Central memory CD8-positive, alpha-beta T cell (primary cell): ENCODE measurements around the gene PRG3.
"Not testable (repeated sequence)": the region's sequence is repeated elsewhere in the genome, so short reads cannot be mapped to it uniquely, and the experiment has no call there.

Experiments
- ATAC-seq: fragments of 150-1000 bp; cut with Tn5 transposase; replicated peaks from 2 replicates; pipeline ENCODE4 v1.10.0; 2022; ENCODE audit warnings: mild to moderate bottlenecking, moderate FRiP score, moderate number of reproducible peaks; ENCODE audit not compliant: poor library complexity, severe bottlenecking; ENCODE audit errors: extremely low read depth
- DNase-seq, 2 donors: peaks; one replicate each; pipeline ENCODE4 v3.0.0; 2021; ENCODE audit warnings: low spot score in 2 of 2
- H3K27ac Mint-ChIP-seq: one replicate; pipeline ENCODE4 v1.8.0; 2022; ENCODE audit warnings: low read depth, mild to moderate bottlenecking, moderate library complexity, mixed read lengths
- H3K27me3 Mint-ChIP-seq: one replicate; pipeline ENCODE4 v1.8.0; 2022; ENCODE audit warnings: mixed read lengths
- H3K36me3 Mint-ChIP-seq: one replicate; pipeline ENCODE4 v1.8.0; 2022; ENCODE audit warnings: mild to moderate bottlenecking, moderate library complexity, mixed read lengths; ENCODE audit not compliant: insufficient read depth
- H3K4me1 Mint-ChIP-seq: one replicate; pipeline ENCODE4 v1.8.0; 2022; ENCODE audit warnings: mixed read lengths
- H3K4me3 Mint-ChIP-seq: one replicate; pipeline ENCODE4 v1.8.0; 2022; ENCODE audit warnings: mild to moderate bottlenecking, moderate library complexity, mixed read lengths
- H3K9me3 Mint-ChIP-seq: one replicate; pipeline ENCODE4 v1.8.0; 2022; ENCODE audit warnings: mixed read lengths

The PRG3 gene

DNA sequence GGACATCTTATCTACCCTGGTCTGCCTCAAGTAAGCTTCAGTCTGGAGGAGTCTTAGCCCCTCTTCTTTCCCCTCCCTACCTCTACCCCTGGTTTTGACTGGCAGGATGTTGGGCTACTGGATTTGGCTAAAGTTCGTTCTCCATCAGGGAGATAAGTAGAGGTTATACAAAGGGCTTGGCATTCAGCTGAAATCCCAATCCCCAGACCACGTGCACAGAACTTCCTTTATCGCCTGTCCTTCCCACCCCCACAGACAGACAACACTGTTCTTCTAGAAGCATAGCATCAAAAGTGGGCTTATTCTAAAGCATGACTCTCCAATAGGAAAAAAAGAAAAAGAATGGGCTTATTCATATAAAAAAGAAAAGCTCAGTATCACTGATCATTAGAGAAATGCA, 7.8 kb downstream of the PRG3 start:
- Mint-ChIP-seq H3K36me3 (peaks cover 3% of the 10 kb centered on the region), H3K27ac (no peak overlapping the region), H3K4me1 (no peaks in the 10 kb centered on the region), H3K27me3 (peaks cover 11% of the 10 kb centered on the region), H3K9me3 (no peaks in the 10 kb centered on the region), H3K4me3 (no peak overlapping the region)
- DNase-seq (no peak), ATAC-seq (no peak)

- ATAC-seq = no peak
- Mint-ChIP-seq H3K9me3 (no peaks in the 10 kb centered on the region), H3K36me3 (peaks cover 2% of the 10 kb centered on the region), H3K27me3 (peaks cover 6% of the 10 kb centered on the region), H3K27ac (no peak overlapping the region), H3K4me3 (no peak overlapping the region), H3K4me1 (no peaks in the 10 kb centered on the region)
- DNase-seq = no peak
Observed at GRCh38 chr11:57370941-57371340, 10.0 kb downstream of the PRG3 start.

- Mint-ChIP-seq H3K9me3 (no peaks in the 10 kb centered on the region), H3K27me3 (peaks cover 11% of the 10 kb centered on the region), H3K27ac (no peak overlapping the region), H3K36me3 (peaks cover 2% of the 10 kb centered on the region), H3K4me1 (no peaks in the 10 kb centered on the region), H3K4me3 (no peak overlapping the region)
- DNase-seq (no peak), ATAC-seq (no peak)
Observed at GRCh38 chr11:57370251-57370650, 10.7 kb downstream of the PRG3 start.

DNA sequence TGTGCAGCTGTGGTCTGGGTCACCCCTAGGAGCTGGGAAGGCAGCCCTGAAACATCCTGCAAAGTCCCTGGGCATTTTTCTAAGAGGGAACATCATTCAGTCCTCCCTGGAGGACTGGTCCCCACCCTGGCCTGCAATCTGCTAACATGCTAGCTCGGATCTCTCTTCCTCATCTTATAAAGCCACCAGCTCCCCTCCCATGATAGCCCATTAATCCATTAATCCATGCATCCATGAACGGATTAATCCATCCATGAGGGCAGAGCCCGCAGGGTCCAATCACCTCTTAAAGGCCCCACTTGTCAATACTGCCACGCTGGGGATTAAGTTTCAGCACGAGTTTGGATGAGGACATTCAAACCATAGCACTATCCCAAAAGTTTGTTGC, 12.1 kb downstream of the PRG3 start:
- Mint-ChIP-seq H3K36me3 (peaks cover 2% of the 10 kb centered on the region), H3K27ac (no peak overlapping the region), H3K4me3 (no peak overlapping the region), H3K9me3 (no peaks in the 10 kb centered on the region), H3K4me1 (no peaks in the 10 kb centered on the region), H3K27me3 (peaks cover 25% of the 10 kb centered on the region)
- no peak for DNase-seq
- ATAC-seq = no peak

- Mint-ChIP-seq H3K4me1 (no peaks in the 10 kb centered on the region), H3K27ac (no peak overlapping the region), H3K4me3 (no peak overlapping the region), H3K36me3 (peaks cover 2% of the 10 kb centered on the region), H3K9me3 (no peaks in the 10 kb centered on the region), H3K27me3 (peaks cover 26% of the 10 kb centered on the region)
- ATAC-seq = no peak
- no peak for DNase-seq
Observed at GRCh38 chr11:57368106-57368844, 12.7 kb downstream of the PRG3 start.

GRCh38 chr11:57364851-57365660, 15.9 kb downstream of the PRG3 start:
- Mint-ChIP-seq H3K27ac (no peak overlapping the region), H3K27me3 (peaks cover 26% of the 10 kb centered on the region)

DNA sequence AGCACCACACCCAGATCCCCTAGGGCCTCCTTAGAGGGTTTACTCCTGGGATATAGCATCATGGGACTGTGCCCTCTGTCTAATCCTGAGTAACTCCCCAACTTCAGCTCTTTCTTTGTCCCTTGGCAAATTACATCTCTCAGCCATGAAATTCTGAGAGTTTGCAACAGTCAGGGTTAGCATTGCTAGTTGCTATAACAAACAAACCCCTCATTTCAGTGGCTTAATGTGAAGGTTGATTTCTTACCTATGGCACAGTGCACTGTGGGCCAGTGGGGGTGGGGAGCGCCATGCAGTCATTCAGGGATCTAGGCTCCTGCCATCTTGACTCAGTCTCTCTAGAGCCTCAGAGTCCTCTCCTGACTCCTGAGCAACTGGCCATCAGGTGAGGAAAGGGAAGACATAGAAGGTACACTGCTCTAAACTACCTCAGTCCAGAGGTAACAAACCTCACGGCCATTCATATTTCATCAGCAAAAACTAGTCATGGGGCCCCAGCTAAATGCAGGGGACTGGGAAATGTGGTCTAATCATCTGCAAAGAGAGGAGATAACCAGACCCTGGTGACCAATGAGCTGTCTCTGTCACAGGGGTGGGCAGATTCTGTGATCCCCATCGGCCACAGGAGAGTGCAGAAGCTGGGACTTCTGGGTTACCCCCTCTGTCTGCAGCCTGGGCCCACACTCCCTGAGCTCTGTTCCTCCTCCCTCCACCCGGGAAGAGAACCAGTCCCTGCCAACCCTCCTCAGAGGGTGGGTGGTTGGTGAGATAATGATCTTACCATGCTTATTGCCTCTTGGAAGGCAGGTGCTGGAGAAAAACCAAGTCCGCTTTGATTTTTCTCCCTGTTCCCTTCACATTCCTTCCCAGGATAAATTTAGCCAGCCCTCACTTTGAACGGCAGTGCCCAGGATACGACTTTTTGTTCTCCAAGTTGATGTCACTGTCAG, 17.5 kb downstream of the PRG3 start:
- H3K4me3 Mint-ChIP-seq = no peak overlapping the region
- peaks cover 26% of the 10 kb centered on the region for H3K27me3 Mint-ChIP-seq
- no peaks in the 10 kb centered on the region for H3K4me1 Mint-ChIP-seq
- no peak overlapping the region for H3K27ac Mint-ChIP-seq
- ATAC-seq (no peak), DNase-seq (no peak)
- H3K9me3 Mint-ChIP-seq = no peaks in the 10 kb centered on the region
- peaks cover 2% of the 10 kb centered on the region for H3K36me3 Mint-ChIP-seq

More at GRCh38 chr11:57364851-57365660, 15.9 kb downstream of the PRG3 start:
- DNase-seq (no peak), ATAC-seq (no peak)
- Mint-ChIP-seq H3K36me3 (peaks cover 2% of the 10 kb centered on the region), H3K4me1 (no peaks in the 10 kb centered on the region), H3K4me3 (no peak overlapping the region), H3K9me3 (no peaks in the 10 kb centered on the region)

- Mint-ChIP-seq H3K4me3 (no peak overlapping the region), H3K9me3 (no peaks in the 10 kb centered on the region), H3K36me3 (peaks cover 2% of the 10 kb centered on the region), H3K27ac (no peak overlapping the region), H3K27me3 (peaks cover 24% of the 10 kb centered on the region), H3K4me1 (no peaks in the 10 kb centered on the region)
- no peak for ATAC-seq
- no peak for DNase-seq
Observed at GRCh38 chr11:57361926-57362325, 19.0 kb downstream of the PRG3 start.

- ATAC-seq, H3K9me3 Mint-ChIP-seq, DNase-seq, H3K4me1 Mint-ChIP-seq, H3K4me3 Mint-ChIP-seq, H3K36me3 Mint-ChIP-seq, H3K27ac Mint-ChIP-seq: not testable (repeated sequence)
- H3K27me3 Mint-ChIP-seq = peaks cover 21% of the 10 kb centered on the region
Observed at GRCh38 chr11:57361420-57361819, 19.5 kb downstream of the PRG3 start.

DNA sequence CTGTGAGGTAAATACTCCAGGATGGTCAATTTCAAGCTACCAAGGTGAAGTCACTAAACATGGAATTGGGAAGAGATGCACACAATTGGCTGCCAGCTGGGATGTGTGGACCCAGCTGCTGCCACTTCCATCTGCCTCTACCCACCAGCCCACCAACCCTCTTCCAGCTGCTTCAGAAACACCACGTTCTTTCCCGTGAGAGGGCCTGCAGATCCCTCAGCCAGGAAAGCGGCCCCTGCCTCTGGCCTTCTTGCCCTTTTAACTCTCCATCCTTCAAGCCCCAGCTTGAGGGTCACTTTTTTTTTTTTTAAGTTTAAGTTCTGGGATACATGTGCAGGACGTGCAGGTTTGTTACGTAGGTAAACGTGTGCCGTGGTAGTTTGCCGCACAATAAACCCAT, 20.0 kb downstream of the PRG3 start:
- DNase-seq (no peak), ATAC-seq (no peak)
- Mint-ChIP-seq H3K27me3 (peaks cover 21% of the 10 kb centered on the region), H3K4me1 (no peaks in the 10 kb centered on the region), H3K36me3 (peaks cover 2% of the 10 kb centered on the region), H3K4me3 (no peak overlapping the region), H3K9me3 (no peaks in the 10 kb centered on the region), H3K27ac (no peak overlapping the region)

- H3K4me3 Mint-ChIP-seq = no peak overlapping the region
- DNase-seq (no peak), ATAC-seq (no peak)
- no peak overlapping the region for H3K27ac Mint-ChIP-seq
- H3K4me1 Mint-ChIP-seq = no peaks in the 10 kb centered on the region
- no peaks in the 10 kb centered on the region for H3K9me3 Mint-ChIP-seq
- peaks cover 15% of the 10 kb centered on the region for H3K27me3 Mint-ChIP-seq
- H3K36me3 Mint-ChIP-seq = no peaks in the 10 kb centered on the region
Observed at GRCh38 chr11:57359896-57360690, 20.9 kb downstream of the PRG3 start.

- ATAC-seq (no peak), DNase-seq (no peak)
- H3K27me3 Mint-ChIP-seq = peaks cover 15% of the 10 kb centered on the region
- H3K36me3 Mint-ChIP-seq = no peaks in the 10 kb centered on the region
- no peaks in the 10 kb centered on the region for H3K9me3 Mint-ChIP-seq
- H3K4me3 Mint-ChIP-seq = no peak overlapping the region
- H3K4me1 Mint-ChIP-seq = no peaks in the 10 kb centered on the region
- H3K27ac Mint-ChIP-seq = no peak overlapping the region
Observed at GRCh38 chr11:57359396-57359795, 21.6 kb downstream of the PRG3 start.
